Liver (tissue), 9 donors: ENCODE data around the gene PDLIM1. TPM values are rescaled to one million over a fixed set of nuclear protein-coding genes. Genes with fewer than 3 reads are reported as not detected.
"Not testable (repeated sequence)": the region's sequence is repeated elsewhere in the genome, so short reads cannot be mapped to it uniquely, and the experiment has no call there.

Source experiments
- DNase-seq: peaks from one replicate; pipeline ENCODE4 v3.0.0-alpha.2; 2017; ENCODE audit warnings: low spot score
- H3K27ac ChIP-seq, 2 donors: one replicate each; pipeline ENCODE4 v1.7.0; 2013; ENCODE audit warnings: inconsistent platforms in 2 of 2, low read length in 2 of 2, control low read depth in 1 of 2, low read depth in 1 of 2, mild to moderate bottlenecking in 1 of 2
- H3K27me3 ChIP-seq, 4 donors: one replicate each; pipeline versions ENCODE4 v1.6.1 to v1.7.0; 2013; ENCODE audit warnings: low read length in 3 of 4, inconsistent platforms in 1 of 4, mild to moderate bottlenecking in 1 of 4, moderate library complexity in 1 of 4; ENCODE audit not compliant: control insufficient read depth in 4 of 4, insufficient read depth in 4 of 4
- H3K36me3 ChIP-seq, 4 donors: one replicate each; pipeline versions ENCODE4 v1.6.1 to v1.7.0; 2013; ENCODE audit warnings: low read length in 3 of 4, mild to moderate bottlenecking in 3 of 4, low read depth in 1 of 4, moderate library complexity in 1 of 4; ENCODE audit not compliant: control insufficient read depth in 4 of 4, insufficient read depth in 3 of 4
- H3K4me1 ChIP-seq, 4 donors: one replicate each; pipeline versions ENCODE4 v1.6.1 to v1.7.0; 2013; ENCODE audit warnings: low read length in 3 of 4, mild to moderate bottlenecking in 3 of 4, moderate library complexity in 1 of 4; ENCODE audit not compliant: control insufficient read depth in 4 of 4, insufficient read depth in 4 of 4
- H3K4me3 ChIP-seq, 3 donors: one replicate each; pipeline versions ENCODE4 v1.6.1 to v1.7.0; 2013; ENCODE audit warnings: low read length in 3 of 3, control low read depth in 1 of 3, low read depth in 1 of 3, mild to moderate bottlenecking in 1 of 3
- H3K9ac ChIP-seq, 2 donors: one replicate each; pipeline ENCODE4 v1.7.0; 2013; ENCODE audit warnings: low read length in 2 of 2, mild to moderate bottlenecking in 2 of 2, moderate library complexity in 2 of 2, control low read depth in 1 of 2, low read depth in 1 of 2
- H3K9me3 ChIP-seq, 4 donors: one replicate each; pipeline versions ENCODE4 v1.6.1 to v1.7.0; 2013; ENCODE audit warnings: low read length in 3 of 4; ENCODE audit not compliant: control insufficient read depth in 4 of 4
- EGR1 ChIP-seq, 2 donors: IDR thresholded peaks; 2 replicates each; pipeline ENCODE4 v1.6.1; 2016 to 2018; ENCODE audit warnings: antibody characterized with exemption in 2 of 2, low read depth in 2 of 2
- GABPA ChIP-seq, 2 donors: IDR thresholded peaks in 1 of 2; conservative IDR thresholded peaks in 1 of 2; 2 replicates each; pipeline ENCODE4 v1.6.1; 2016; ENCODE audit warnings: antibody characterized with exemption in 2 of 2, mild to moderate bottlenecking in 1 of 2, moderate library complexity in 1 of 2
- HNF4G ChIP-seq: IDR thresholded peaks from 2 replicates; pipeline ENCODE4 v1.6.1; 2016; ENCODE audit warnings: antibody characterized with exemption
- JUND ChIP-seq, 2 donors: IDR thresholded peaks; 2 replicates each; pipeline ENCODE4 v1.6.1; 2016; ENCODE audit warnings: antibody characterized with exemption in 2 of 2
- MAX ChIP-seq: IDR thresholded peaks from 2 replicates; pipeline ENCODE4 v1.6.1; 2016; ENCODE audit warnings: antibody characterized with exemption
- NR2F2 ChIP-seq: IDR thresholded peaks from 2 replicates; pipeline ENCODE4 v1.6.1; 2016; ENCODE audit warnings: antibody characterized with exemption
- RAD21 ChIP-seq, 2 donors: IDR thresholded peaks; 2 replicates each; pipeline ENCODE4 v1.6.1; 2016; ENCODE audit warnings: antibody characterized with exemption in 2 of 2, mild to moderate bottlenecking in 2 of 2
- RXRA ChIP-seq, 2 donors: IDR thresholded peaks; 2 replicates each; pipeline ENCODE4 v1.6.1; 2017 to 2018; ENCODE audit warnings: antibody characterized with exemption in 2 of 2, mild to moderate bottlenecking in 1 of 2
- TAF1 ChIP-seq: conservative IDR thresholded peaks from 2 replicates; pipeline ENCODE4 v1.6.1; 2016; ENCODE audit warnings: antibody characterized with exemption, mild to moderate bottlenecking
- YY1 ChIP-seq: IDR thresholded peaks from 2 replicates; pipeline ENCODE4 v1.6.1; 2016; ENCODE audit warnings: antibody characterized with exemption, mild to moderate bottlenecking
- WGBS: extraction: QIAGEN DNeasy Blood & Tissue Kit; methylation state at CpG from one replicate; pipeline ENCODE4 v1.1.7; 2013; 5-methylcytosine and 5-hydroxymethylcytosine counted together
- polyA plus RNA-seq, 2 donors: library from polyadenylated mRNA; stranded (reverse) in 1 of 2; unstranded in 1 of 2; fragments of 200-250 nt in 1 of 2; fragments of >200 nt in 1 of 2; fragmentation: Nextera tagmentation in 1 of 2; extraction: Ambion mirVana in 1 of 2; gene quantifications; one replicate each; pipeline versions ENCODE4 v1.2.1 to v1.2.3, GENCODE V29; 2013 to 2015
- total RNA-seq, 2 donors: library from RNA; depleted of rRNA; stranded (reverse); fragments of >200 nt; gene quantifications; one replicate each; pipeline ENCODE4 v1.2.3, GENCODE V29; 2014
- TF ChIP-seq, protein P1 (sequence below): IDR thresholded peaks from 2 replicates; pipeline ENCODE4 v1.6.1; 2016; ENCODE audit warnings: antibody characterized with exemption
- TF ChIP-seq, protein P2 (sequence below): IDR thresholded peaks from 2 replicates; pipeline ENCODE4 v1.6.1; 2016; ENCODE audit warnings: antibody characterized with exemption
- TF ChIP-seq, protein P3 (sequence below): fragments of 150-350 bp; IDR thresholded peaks from 2 replicates; pipeline ENCODE4 v1.5.1; 2017; ENCODE audit warnings: improper control_type of control experiment, low read depth, low read length; ENCODE audit not compliant: missing input control
- donor health status: healthy.
- donor health status: healthy.
- donor health status: healthy.
- donor health status: healthy.
- donor health status: healthy.

PDLIM1 gene
- total and polyA plus RNA-seq, 4 donors = 16.8 to 73.4 (median 44.5) TPM

GRCh38 chr10:95233377-95234034 lies 57.3 kb downstream of the PDLIM1 start:
- 88% methylated on average over 2 of the region's 2 CpGs for WGBS

DNA sequence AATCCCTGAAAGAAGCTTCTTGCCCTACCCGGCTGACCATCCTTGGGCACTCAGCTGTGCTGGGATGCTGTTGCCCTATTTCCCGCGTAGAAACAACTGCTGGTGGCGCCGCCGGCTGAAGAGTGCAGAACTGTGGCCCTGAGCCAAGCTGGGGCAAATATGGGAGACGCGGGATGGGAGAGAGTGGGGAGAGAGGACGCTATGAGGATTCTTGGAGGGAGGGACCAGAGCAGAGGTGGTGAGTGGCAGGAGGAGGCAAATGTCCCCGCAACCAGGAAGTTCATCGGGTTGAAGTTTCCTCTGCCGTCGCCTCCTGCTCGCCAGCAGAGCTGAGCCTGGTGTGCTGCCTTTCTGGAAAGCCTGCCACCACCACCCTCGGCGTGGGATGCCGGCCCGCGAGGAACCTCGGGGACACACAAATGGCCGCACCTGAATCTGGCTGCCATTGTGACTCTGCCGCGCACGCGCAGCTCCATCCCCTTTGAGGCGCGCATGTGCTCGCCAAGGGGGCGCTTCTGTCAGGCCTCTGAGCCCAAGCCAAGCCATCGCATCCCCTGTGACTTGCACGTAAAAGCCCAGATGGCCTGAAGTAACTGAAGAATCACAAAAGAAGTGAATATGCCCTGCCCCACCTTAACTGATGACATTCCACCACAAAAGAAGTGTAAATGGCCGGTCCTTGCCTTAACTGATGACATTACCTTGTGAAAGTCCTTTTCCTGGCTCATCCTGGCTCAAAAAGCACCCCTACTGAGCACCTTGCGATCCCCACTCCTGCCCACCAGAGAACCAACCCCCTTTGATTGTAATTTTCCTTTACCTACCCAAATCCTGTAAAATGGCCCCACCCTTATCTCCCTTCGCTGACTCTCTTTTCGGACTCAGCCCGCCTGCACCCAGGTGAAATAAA lies 59.9 kb downstream of the PDLIM1 start:
- not testable (repeated sequence) for H3K27me3 ChIP-seq, H3K9me3 ChIP-seq, H3K27ac ChIP-seq, H3K4me1 ChIP-seq, H3K9ac ChIP-seq
- WGBS = 45% methylated on average over 35 of the region's 36 CpGs
- TF ChIP-seq RXRA (IDR thresholded peaks at IDR 0.05) (peak in 1 of 2 donors; percentile 18), YY1 (peak; percentile 86), RAD21 (IDR thresholded peaks at IDR 0.05) (peak in 1 of 2 donors; percentile 4)
- peak; percentile 54 for DNase-seq
- Histone ChIP-seq H3K36me3 (peaks cover 0 to 14% (median 6%) of the 10 kb centered on the region in 4 donors), H3K4me3 (peak overlapping the region; percentile 30 to 54 (median 43))

More at GRCh38 chr10:95233377-95234034, 57.3 kb downstream of the PDLIM1 start:
- no peak for DNase-seq
- Histone ChIP-seq H3K36me3 (peaks cover 3 to 36% (median 21%) of the 10 kb centered on the region in 4 donors), H3K27me3 (no peaks in the 10 kb centered on the region), H3K9ac (no peak overlapping the region), H3K27ac (no peak overlapping the region), H3K4me1 (peaks cover 0 to 7% (median 0%) of the 10 kb centered on the region in 4 donors), H3K9me3 (no peaks in the 10 kb centered on the region), H3K4me3 (no peak overlapping the region)
- TF ChIP-seq MAX = no peak
- no peak for TF ChIP-seq YY1
- TF ChIP-seq EGR1 (IDR thresholded peaks at IDR 0.05; ENCODE audit: low read depth in 2 of 2) = no peak
- TF ChIP-seq GABPA (IDR thresholded peaks at IDR 0.05 in 1 of 2, conservative IDR thresholded peaks at IDR 0.05 in 1 of 2) = no peak
- no peak for TF ChIP-seq TAF1
- no peak for TF ChIP-seq JUND (IDR thresholded peaks at IDR 0.05)
- TF ChIP-seq, protein P1, sequence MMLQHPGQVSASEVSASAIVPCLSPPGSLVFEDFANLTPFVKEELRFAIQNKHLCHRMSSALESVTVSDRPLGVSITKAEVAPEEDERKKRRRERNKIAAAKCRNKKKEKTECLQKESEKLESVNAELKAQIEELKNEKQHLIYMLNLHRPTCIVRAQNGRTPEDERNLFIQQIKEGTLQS = no peak
- TF ChIP-seq, protein P2, sequence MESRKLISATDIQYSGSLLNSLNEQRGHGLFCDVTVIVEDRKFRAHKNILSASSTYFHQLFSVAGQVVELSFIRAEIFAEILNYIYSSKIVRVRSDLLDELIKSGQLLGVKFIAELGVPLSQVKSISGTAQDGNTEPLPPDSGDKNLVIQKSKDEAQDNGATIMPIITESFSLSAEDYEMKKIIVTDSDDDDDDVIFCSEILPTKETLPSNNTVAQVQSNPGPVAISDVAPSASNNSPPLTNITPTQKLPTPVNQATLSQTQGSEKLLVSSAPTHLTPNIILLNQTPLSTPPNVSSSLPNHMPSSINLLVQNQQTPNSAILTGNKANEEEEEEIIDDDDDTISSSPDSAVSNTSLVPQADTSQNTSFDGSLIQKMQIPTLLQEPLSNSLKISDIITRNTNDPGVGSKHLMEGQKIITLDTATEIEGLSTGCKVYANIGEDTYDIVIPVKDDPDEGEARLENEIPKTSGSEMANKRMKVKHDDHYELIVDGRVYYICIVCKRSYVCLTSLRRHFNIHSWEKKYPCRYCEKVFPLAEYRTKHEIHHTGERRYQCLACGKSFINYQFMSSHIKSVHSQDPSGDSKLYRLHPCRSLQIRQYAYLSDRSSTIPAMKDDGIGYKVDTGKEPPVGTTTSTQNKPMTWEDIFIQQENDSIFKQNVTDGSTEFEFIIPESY = no peak
- no peak for TF ChIP-seq NR2F2
- no peak for TF ChIP-seq HNF4G
- no peak for TF ChIP-seq RAD21 (IDR thresholded peaks at IDR 0.05)
- TF ChIP-seq, protein P3, sequence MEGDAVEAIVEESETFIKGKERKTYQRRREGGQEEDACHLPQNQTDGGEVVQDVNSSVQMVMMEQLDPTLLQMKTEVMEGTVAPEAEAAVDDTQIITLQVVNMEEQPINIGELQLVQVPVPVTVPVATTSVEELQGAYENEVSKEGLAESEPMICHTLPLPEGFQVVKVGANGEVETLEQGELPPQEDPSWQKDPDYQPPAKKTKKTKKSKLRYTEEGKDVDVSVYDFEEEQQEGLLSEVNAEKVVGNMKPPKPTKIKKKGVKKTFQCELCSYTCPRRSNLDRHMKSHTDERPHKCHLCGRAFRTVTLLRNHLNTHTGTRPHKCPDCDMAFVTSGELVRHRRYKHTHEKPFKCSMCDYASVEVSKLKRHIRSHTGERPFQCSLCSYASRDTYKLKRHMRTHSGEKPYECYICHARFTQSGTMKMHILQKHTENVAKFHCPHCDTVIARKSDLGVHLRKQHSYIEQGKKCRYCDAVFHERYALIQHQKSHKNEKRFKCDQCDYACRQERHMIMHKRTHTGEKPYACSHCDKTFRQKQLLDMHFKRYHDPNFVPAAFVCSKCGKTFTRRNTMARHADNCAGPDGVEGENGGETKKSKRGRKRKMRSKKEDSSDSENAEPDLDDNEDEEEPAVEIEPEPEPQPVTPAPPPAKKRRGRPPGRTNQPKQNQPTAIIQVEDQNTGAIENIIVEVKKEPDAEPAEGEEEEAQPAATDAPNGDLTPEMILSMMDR = no peak
